HG02678 (cell line): ENCODE measurements around the gene CDC14A.
A peak's percentile ranks its signal among the peaks of the same experiment; 100 is the strongest.

ENCODE experiments used
- ATAC-seq: cut with Tn5 transposase; IDR thresholded peaks from one replicate; pipeline ENCODE4 v1.9.1; 2021; ENCODE audit warnings: mild to moderate bottlenecking, moderate library complexity; ENCODE audit not compliant: unreplicated experiment

The CDC14A gene

DNA sequence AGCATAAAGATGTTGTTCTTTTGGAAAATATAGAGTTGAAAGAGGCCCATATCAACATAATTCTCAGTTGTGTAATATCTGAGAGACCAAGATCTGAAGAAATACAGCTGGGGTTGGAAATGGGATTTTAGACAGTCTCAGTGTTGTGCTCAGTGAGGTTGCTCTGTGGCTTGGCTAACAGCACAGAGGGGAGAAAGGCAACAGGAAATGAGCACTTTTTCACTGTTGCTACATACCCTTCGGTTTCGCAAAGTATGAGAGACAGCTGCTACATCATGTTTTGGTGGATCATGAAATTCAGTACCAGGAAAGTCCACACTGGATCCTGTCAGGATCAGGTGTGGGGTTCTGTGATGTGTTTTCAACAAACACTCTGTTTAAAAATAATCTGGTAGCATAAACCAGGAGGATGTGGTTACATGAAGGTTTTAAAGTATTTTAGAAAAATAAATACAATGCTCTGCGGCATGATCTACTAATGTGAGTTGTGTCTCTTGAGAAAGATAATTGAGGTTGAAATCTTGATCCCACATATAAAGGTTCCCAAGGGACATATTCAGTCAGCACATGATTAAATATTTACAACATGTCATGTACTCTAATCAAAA is 178.7 kb downstream of the CDC14A start:
- ATAC-seq: peak; percentile 97

DNA sequence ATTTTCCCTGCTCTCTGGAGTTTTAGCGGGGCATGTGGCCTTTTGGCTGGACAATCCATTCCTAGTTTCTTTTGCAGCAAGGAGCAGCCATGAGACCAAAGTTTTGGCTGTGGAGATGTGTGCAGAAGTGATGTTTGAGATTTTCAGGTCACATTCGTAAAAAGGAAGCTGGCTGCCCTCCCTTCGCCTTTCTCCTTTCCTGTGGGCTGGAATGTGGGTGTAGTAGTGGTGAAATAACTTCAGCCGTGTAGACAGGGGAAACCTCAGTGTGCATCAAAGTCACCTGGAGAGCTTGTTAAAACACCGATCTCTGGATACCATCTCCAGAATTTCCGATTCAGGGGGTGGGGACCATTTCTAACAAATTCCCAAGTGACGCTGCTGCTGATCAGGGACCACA is 180.3 kb downstream of the CDC14A start:
- no peak for ATAC-seq

DNA sequence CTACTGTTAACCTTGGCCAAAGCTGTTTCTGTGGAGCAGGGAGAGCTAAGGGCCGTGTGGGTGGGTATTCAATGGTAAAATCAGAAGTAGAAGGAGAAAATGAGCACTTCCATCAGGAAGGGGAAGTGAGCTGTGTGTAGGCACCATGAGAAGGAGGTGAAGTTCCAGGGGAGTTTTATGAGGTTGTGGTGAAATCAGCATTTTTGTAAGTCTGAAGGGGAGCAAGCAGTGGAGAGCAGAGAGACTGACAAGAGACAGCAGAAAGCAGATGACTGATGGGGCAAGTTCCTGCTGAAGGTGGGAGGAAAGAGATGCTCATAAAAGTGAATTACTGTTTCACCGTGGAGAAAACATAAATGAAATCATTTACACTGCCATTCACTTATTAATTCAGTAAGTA is 183.0 kb downstream of the CDC14A start:
- no peak for ATAC-seq

DNA sequence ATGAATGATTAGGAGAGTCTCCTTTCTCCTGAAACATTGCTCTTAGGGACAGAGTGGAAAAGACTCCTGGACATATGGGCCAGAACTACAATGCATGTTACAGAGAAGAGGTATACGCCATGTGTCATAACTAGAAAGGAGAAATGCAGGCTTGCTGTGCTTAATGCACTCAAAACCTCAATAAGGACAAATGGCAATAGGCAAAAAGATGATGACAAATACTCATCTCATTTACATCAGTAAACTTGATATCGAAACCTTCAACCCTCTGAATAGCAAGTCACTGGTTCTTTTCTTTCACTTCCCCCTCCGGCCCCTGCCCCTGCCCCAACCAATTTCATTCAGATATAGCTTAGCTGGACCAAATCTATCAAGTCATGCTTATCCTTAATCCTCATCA is 183.7 kb downstream of the CDC14A start:
- ATAC-seq: peak; percentile 84

DNA sequence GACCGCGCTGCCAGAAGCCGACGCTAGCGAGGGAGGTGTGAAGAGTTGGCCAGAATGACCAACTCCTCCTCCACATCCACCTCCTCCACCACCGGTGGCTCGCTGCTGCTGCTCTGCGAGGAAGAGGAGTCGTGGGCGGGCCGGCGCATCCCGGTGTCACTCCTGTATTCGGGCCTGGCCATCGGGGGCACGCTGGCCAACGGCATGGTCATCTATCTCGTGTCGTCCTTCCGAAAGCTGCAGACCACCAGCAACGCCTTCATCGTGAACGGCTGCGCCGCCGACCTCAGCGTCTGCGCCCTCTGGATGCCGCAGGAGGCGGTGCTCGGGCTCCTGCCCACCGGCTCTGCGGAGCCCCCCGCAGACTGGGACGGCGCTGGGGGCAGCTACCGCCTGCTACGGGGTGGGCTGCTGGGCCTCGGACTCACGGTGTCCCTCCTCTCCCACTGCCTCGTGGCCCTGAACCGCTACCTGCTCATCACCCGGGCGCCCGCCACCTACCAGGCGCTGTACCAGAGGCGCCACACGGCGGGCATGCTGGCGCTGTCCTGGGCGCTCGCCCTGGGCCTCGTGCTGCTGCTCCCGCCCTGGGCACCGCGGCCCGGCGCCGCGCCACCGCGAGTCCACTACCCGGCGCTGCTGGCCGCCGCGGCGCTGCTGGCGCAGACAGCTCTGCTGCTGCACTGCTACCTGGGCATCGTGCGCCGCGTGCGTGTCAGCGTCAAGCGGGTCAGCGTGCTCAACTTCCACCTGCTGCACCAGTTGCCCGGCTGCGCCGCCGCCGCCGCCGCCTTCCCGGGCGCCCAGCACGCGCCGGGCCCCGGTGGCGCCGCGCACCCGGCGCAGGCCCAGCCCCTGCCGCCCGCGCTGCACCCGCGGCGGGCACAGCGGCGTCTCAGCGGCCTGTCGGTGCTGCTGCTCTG is 186.9 kb downstream of the CDC14A start:
- no peak for ATAC-seq

DNA sequence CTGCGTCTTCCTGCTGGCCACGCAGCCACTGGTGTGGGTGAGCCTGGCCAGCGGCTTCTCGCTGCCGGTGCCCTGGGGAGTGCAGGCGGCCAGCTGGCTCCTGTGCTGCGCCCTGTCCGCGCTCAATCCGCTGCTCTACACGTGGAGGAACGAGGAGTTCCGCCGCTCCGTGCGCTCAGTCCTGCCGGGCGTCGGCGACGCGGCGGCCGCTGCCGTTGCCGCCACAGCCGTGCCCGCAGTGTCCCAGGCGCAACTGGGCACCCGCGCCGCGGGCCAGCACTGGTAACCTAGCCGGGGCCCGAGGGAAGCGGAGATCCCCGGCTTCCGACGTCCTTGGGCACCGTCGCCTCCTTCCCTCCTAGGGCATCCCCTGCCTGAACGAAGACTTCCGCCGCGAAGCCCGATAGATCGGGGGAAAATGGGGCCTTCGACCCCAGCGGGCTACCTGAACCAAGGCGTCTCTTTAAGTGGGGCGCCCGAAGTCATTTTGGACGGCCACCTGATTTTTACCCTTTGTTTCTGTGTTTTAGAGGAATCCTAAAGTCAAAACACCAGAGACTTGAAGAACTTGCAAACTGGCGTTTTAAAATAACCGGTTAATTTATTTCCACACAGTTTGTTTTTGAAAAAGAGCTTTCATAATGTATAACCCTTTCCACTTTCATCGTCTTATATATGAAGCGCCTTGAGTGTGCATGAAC is 187.7 kb downstream of the CDC14A start:
- ATAC-seq: no peak

DNA sequence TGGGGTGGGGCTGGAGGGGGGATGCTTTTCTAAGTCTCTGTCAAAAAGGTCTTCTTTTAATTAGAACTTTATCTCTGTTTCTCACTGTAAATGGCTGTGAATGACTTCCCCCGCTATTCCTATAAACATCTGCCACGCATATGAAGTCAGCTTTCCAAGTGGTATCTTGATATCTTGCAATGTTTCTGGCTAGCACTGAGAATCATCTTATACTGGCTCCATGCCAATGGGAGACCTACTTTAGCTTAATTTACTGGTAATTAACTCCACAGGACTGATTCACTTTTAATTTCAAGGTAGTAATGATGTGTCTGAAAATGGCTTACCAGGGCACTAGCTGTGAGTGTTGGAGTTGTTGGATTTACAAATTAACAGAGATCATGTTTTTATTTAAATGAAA is 190.0 kb downstream of the CDC14A start:
- ATAC-seq: no peak

DNA sequence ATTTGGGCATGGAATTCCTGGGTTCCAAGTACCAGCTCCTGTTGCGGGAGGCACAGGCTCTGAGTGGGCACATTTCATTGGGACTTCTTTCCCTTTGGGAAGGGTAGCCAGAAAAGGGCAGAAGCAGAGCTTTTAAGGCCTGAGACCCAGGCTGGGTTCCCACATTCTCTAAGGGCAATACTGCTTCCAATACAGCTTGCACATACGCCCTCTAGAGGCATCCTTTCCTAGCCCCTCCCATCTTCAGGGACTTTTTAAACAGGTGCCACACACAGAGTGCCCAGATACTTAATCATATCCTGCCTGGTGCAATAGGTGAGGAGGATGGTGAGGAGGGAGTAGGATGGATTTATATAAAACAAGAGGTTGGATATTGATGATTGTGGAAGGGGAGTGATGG is 191.3 kb downstream of the CDC14A start:
- ATAC-seq: peak; percentile 60

DNA sequence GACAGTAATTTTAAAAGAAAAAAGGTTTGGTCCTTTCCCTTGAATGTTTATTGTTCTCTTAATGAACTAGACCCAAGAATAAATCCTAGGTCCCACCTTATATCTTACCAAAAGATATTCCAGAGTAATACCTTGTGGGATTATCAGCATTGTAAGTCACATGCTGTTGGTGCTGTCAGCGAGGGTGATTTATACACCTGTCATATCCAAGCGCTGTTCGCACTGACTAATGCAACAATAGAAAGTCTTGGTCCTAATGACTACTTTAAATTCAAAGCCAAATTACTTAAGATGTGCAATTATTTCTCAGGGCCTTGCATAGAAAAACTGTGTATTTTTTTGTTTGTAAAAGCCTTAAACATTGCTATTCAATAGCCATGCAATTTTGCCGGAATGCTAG is 192.5 kb downstream of the CDC14A start:
- ATAC-seq: no peak

DNA sequence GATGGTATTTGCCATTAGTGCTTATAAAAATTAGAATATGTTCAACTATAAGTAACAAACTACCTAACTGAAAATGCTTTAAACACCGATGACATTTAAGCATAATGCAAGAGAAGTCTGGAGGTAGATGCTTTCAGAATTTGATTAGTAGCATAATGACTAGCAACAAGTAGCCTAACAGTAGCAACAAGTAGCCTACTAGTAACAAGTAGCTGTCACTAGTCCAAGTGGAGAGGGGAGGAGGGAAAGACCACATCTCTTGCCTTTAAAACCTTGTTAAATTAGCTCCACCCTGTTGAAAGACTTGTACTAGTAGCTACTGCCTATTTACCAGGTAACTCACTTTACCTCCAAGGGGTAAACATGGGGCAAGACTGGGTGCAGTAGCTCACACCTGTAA is 193.5 kb downstream of the CDC14A start:
- ATAC-seq: no peak

DNA sequence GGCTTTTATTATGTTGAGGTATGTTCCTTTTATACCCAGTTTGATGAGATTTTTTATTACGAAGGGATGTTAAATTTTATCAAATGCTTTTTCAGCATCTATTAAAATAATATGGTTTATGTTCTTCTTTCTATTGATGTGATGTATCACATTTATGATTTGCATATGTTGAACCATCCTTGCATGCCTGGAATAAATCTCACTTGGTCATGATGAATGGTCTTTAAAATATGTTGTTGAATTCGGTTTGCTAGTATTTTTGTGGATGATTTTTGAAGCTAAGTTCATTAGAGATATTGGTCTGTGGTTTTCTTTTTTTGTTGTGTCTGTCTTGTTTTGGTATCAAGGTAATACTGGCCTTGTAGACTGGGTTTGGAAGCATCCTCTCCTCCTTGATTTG is 199.7 kb downstream of the CDC14A start:
- ATAC-seq: no peak

DNA sequence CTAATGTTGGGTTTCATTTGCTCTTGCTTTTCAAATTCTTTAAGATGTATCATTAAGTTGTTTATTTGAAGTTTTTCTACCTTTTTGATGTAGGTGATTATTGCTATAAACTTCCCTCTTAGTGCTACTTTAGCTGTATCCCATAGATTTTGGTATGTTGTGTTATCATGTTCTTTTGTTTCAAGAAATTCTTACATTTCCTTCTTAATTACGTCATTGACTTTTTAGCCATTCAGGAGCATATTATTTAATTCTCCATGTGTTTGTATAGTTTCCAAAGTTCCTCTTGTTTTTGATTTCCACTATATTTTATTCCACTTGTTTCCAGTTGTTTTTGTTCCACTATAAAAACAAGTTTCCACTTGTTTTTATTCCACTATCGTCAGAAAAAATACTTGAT is 200.6 kb downstream of the CDC14A start:
- ATAC-seq: no peak

DNA sequence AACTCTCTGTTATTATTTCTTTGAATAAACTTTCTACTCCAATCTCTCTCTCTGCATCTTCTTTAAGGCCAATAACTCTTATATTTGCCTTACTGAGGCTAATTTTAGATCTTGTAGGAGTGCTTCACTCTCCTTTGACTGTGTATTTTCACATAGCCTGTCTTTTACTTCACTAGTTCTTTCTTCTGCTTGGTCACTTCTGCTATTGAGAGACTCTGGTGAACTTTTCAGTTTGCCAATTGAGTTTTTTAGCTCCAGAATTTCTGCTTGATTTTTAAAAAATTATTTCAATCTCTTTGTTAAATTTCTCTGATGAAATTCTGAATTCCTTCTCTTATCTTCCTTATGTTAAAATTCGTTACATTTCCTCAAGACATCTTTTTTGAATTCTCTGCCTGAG is 203.9 kb downstream of the CDC14A start:
- no peak for ATAC-seq

DNA sequence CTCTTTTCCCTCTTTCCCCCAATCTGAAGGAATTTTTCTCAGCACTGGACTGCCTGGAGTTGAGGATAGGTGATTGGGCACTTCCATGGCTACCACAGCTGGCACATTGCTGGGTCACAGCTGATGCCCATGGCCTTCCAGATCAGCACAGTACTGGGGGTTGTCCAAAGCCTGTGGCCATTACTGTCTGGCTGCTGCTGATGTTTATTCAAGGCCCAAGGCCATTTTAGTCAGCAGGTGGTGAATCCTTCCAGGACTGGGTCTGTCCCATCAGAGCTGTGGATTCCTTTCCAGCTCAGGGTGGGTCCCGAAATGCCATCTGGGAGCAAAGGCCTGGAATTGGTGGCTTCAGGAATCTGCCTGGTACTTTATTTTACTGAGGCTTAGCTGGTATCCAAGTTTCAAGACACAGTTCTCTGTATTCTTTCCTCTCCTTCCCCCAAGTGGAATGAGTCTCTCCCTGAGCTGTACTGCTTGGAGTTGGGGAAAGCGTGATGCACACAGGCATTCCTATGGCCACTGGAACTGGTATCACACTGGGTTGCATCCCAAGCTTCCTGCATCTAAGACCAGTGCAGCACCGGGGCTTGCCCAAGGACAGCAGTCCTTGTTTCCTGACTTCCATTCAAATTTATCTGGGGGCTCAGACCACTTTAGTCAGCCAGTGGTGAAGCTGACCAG is 204.8 kb downstream of the CDC14A start:
- no peak for ATAC-seq

DNA sequence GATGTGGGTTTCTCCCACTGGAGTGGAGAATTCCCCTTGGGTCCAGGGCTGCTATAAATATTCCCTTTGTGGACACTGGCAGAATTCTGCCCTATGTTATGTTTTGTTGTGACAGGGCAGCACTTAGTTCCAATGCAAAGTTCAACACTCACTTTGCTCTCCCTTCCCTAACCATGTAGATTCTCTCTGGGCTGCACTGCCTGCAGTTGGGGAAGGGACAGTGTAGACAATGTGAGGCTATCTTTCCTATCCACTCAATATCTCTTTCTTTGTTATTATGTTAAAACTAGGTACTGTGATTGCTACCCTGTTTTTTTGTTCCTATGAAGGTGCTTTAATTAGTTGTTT is 205.3 kb downstream of the CDC14A start:
- no peak for ATAC-seq

DNA sequence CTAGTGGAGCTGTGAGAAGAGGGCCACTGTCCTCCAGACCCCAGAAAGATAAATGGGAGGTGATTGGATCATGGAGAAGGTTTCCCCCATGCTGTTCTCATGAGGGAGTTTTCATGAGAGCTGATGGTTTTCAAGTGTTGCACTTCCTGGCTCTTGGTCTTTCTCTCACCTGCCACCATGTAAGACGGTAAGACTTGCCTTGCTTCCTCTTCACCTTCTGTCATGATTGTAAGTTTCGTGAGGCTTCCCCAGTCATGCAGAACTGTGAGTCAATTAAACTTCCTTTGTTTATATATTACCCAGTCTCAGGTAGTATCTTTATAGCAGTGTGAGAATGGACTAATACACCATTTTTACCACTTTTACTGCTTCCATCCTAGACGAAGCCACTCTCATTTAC is 213.2 kb downstream of the CDC14A start:
- ATAC-seq: no peak

DNA sequence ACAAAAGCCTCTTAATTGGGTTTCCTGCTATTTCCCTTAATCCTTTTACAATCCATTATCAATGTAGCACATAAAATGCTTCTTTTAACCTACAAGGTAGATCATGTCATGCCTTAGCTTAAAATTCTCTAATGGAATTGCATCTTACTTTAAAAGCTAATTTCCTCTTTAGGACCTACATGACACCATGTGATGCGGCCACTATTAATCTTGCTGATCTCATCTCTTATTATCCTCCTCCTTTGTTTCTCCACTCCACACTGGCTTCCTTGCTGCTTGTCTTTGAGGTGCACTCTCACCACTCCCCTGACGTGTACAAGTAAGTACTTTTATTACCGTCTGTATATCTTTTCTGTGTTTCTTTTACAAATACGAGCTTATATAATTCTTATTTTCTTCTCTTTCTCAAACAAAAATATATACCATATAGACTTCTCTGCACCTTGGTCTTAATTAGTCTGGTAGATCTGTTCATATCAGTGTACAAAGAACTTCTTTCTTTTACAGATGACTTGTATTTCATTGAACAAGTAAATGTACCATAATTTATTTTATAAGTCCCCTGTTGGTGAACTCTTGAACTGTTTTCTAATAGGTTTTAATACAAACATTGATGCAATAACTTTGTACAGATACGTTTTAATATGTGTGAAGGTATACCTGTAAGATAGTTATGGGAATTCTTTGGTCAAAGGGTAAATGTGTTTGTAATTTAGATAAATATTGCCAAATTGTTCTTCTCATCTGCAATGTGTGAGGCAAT is 213.8 kb downstream of the CDC14A start:
- no peak for ATAC-seq

DNA sequence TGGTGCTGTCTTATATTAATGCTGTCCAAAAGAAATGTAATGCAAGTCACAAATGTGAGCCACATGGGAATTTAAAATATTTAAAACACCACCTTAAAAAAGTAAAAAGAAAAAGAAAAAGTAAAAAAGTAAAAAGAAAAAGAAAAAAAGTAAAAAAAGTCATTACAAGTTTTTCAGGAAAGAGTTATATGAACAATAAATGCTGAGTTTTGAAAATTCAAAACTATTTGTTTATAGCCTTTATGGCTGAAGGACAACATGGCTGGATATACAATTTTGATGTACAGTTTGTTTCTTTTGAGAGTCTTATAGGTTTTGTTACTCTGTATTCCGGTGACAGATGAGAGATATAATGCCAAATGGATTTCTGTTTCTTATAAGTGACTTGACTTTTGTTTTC is 214.8 kb downstream of the CDC14A start:
- ATAC-seq: no peak
